CD4-positive, alpha-beta memory T cell (primary cell): ENCODE results near the gene FKBP8. TPM values are rescaled to one million over a fixed set of nuclear protein-coding genes. Genes with fewer than 3 reads are reported as not detected.

Experiments
- CTCF ChIA-PET: fragments of 350-600 bp; sonication (Branson Sonifier 250); formaldehyde crosslinking; loops from one replicate; lab custom pipeline; 2021; ENCODE audit warnings: inconsistent platforms; ENCODE audit not compliant: partially characterized antibody; lab: Charles Lee
- POLR2A ChIA-PET: fragments of 350-600 bp; sonication (Branson Sonifier 250); formaldehyde crosslinking; loops from one replicate; lab custom pipeline; 2021; ENCODE audit not compliant: partially characterized antibody; lab: Charles Lee
- DNase-seq, 5 donors: peaks; one replicate each; pipeline versions ENCODE4 v3.0.0 to v3.0.0-alpha.2; 2020 to 2022; ENCODE audit warnings: mixed read lengths in 1 of 5
- H3K27ac ChIP-seq: one replicate; pipeline ENCODE4 v1.7.0; 2013; ENCODE audit warnings: low read depth, low read length
- H3K27me3 ChIP-seq: 2 replicates; pipeline ENCODE4 v1.7.0; 2013; ENCODE audit warnings: mild to moderate bottlenecking, low read length, moderate library complexity; ENCODE audit not compliant: insufficient read depth
- H3K36me3 ChIP-seq: 2 replicates; pipeline ENCODE4 v1.7.0; 2013; ENCODE audit warnings: mild to moderate bottlenecking, low read length, moderate library complexity; ENCODE audit not compliant: insufficient read depth
- H3K4me1 ChIP-seq: 2 replicates; pipeline ENCODE4 v1.7.0; 2013; ENCODE audit warnings: mild to moderate bottlenecking, low read length, moderate library complexity; ENCODE audit not compliant: insufficient read depth
- H3K4me3 ChIP-seq, 2 donors: one replicate each; pipeline ENCODE4 v1.7.0; 2013; ENCODE audit warnings: low read length in 2 of 2, mild to moderate bottlenecking in 1 of 2
- H3K9me3 ChIP-seq, 2 donors: one replicate each; pipeline ENCODE4 v1.7.0; 2013; ENCODE audit warnings: low read length in 2 of 2, control low read depth in 1 of 2; ENCODE audit not compliant: control insufficient read depth in 1 of 2
- H3K27ac Mint-ChIP-seq, 7 donors: one replicate each; pipeline ENCODE4 v1.8.0; 2020 to 2021; ENCODE audit warnings: mixed read lengths in 7 of 7, mild to moderate bottlenecking in 6 of 7, inconsistent platforms in 3 of 7, moderate library complexity in 3 of 7
- H3K27me3 Mint-ChIP-seq, 2 donors: one replicate each; pipeline ENCODE4 v1.8.0; 2020 to 2021; ENCODE audit warnings: mixed read lengths in 2 of 2
- H3K36me3 Mint-ChIP-seq, 2 donors: one replicate each; pipeline ENCODE4 v1.8.0; 2020 to 2021; ENCODE audit warnings: mixed read lengths in 2 of 2, inconsistent platforms in 1 of 2, mild to moderate bottlenecking in 1 of 2
- H3K4me1 Mint-ChIP-seq, 4 donors: one replicate each; pipeline ENCODE4 v1.8.0; 2020 to 2021; ENCODE audit warnings: mixed read lengths in 4 of 4, mild to moderate bottlenecking in 1 of 4
- H3K4me3 Mint-ChIP-seq, 8 donors: one replicate each; pipeline ENCODE4 v1.8.0; 2020 to 2021; ENCODE audit warnings: mixed read lengths in 8 of 8, mild to moderate bottlenecking in 7 of 8, moderate library complexity in 6 of 8, inconsistent platforms in 3 of 8
- H3K9me3 Mint-ChIP-seq, 8 donors: one replicate each; pipeline ENCODE4 v1.8.0; 2020 to 2021; ENCODE audit warnings: mixed read lengths in 8 of 8, mild to moderate bottlenecking in 5 of 8, inconsistent platforms in 3 of 8, moderate library complexity in 1 of 8
- intact Hi-C: fragments of 100-400 bp; cut with micrococcal nuclease; formaldehyde crosslinking; loops from one replicate; pipeline ENCODE4 v1.15.1; 2023
- polyA plus RNA-seq, 2 donors: library from polyadenylated mRNA; unstranded; fragments of 300-500 nt; fragmentation: Illumina TruSeq; gene quantifications; one replicate each; pipeline ENCODE4 v1.2.3, GENCODE V29; 2021
- total RNA-seq, 2 experiments: library from RNA; stranded (reverse); gene quantifications; one replicate each; pipeline ENCODE4 v1.2.3, GENCODE V29; 2021

FKBP8 gene
- total and polyA plus RNA-seq, 4 experiments from 2014 or later = 82.4 to 249 (median 181) TPM

- DNase-seq = no peak
- no peaks in the 10 kb centered on the region for H3K9me3 ChIP-seq
- ChIA-PET POLR2A (no interaction called here), CTCF (interaction anchor here (1.0 to 14.1 kb wide), 2 partner anchors 19 to 27 kb away, joined by 3 to 131 read pairs; partner anchors contain the start of gene ELL)
- Mint-ChIP-seq H3K27ac (peak overlapping the region in 6 of 7 donors; percentile 42 to 95 (median 82)), H3K27me3 (no peaks in the 10 kb centered on the region), H3K36me3 (peaks cover 0 to 2% of the 10 kb centered on the region in 2 donors), H3K4me1 (peaks cover 71 to 100% (median 90%) of the 10 kb centered on the region in 4 donors), H3K9me3 (no peaks in the 10 kb centered on the region), H3K4me3 (peak overlapping the region in 4 of 8 donors; percentile 17 to 60 (median 38))
- peaks cover 100% of the 10 kb centered on the region for H3K4me1 ChIP-seq
- no peak overlapping the region for H3K27ac ChIP-seq
- H3K27me3 ChIP-seq = no peaks in the 10 kb centered on the region
- no peaks in the 10 kb centered on the region for H3K36me3 ChIP-seq
- intact Hi-C loops = no loop called here
- no peak overlapping the region for H3K4me3 ChIP-seq
These were observed 42.6 kb downstream of the FKBP8 start for GRCh38 chr19:18500799-18501198.

GRCh38 chr19:18500376-18500775 is 43.0 kb downstream of the FKBP8 start:
- POLR2A ChIA-PET = no interaction called here
- Mint-ChIP-seq H3K27me3 (no peaks in the 10 kb centered on the region), H3K36me3 (peaks cover 0 to 2% of the 10 kb centered on the region in 2 donors), H3K27ac (peak overlapping the region in 6 of 7 donors; percentile 41 to 95 (median 72)), H3K4me3 (peak overlapping the region in 3 of 8 donors; percentile 17 to 42 (median 30)), H3K4me1 (peaks cover 70 to 100% (median 89%) of the 10 kb centered on the region in 4 donors), H3K9me3 (no peaks in the 10 kb centered on the region)
- Histone ChIP-seq H3K27me3 (no peaks in the 10 kb centered on the region), H3K4me3 (no peak overlapping the region), H3K36me3 (no peaks in the 10 kb centered on the region), H3K9me3 (no peaks in the 10 kb centered on the region), H3K4me1 (peaks cover 100% of the 10 kb centered on the region), H3K27ac (no peak overlapping the region)
- CTCF ChIA-PET = interaction anchor here (0.5 to 14.1 kb wide), 3 partner anchors 18 to 27 kb away, joined by 3 to 131 read pairs (median 3); partner anchors contain the start of gene ELL
- intact Hi-C loops = no loop called here
- no peak for DNase-seq

- peak overlapping the region; percentile 19 for H3K27ac ChIP-seq
- no peak overlapping the region for H3K4me3 ChIP-seq
- Mint-ChIP-seq H3K4me1 (peaks cover 66 to 100% (median 88%) of the 10 kb centered on the region in 4 donors), H3K27ac (peak overlapping the region; percentile 64 to 95 (median 90)), H3K27me3 (no peaks in the 10 kb centered on the region), H3K36me3 (peaks cover 0 to 2% of the 10 kb centered on the region in 2 donors), H3K4me3 (peak overlapping the region in 5 of 8 donors; percentile 29 to 75 (median 62)), H3K9me3 (no peaks in the 10 kb centered on the region)
- no peak for DNase-seq
- peaks cover 100% of the 10 kb centered on the region for H3K4me1 ChIP-seq
- intact Hi-C loops = no loop called here
- no peaks in the 10 kb centered on the region for H3K27me3 ChIP-seq
- POLR2A ChIA-PET = interaction anchor here (0.6 to 1.6 kb wide), 6 partner anchors 8 to 73 kb away, joined by 3 to 13 read pairs (median 4); partner anchors contain the start of genes ELL, KXD1 and UBA52
- CTCF ChIA-PET = interaction anchor here (1.0 to 14.1 kb wide), 5 partner anchors 8 to 89 kb away, joined by 3 to 131 read pairs (median 5); partner anchors contain the start of genes ELL, REX1BD and SSBP4
- H3K9me3 ChIP-seq = no peaks in the 10 kb centered on the region
- no peaks in the 10 kb centered on the region for H3K36me3 ChIP-seq
These were observed 44.2 kb downstream of the FKBP8 start for GRCh38 chr19:18499055-18499775.

- no peaks in the 10 kb centered on the region for H3K27me3 Mint-ChIP-seq
- intact Hi-C loops = no loop called here
- Histone ChIP-seq H3K27me3 (no peaks in the 10 kb centered on the region), H3K27ac (peak overlapping the region; percentile 90), H3K4me3 (no peak overlapping the region), H3K4me1 (peaks cover 100% of the 10 kb centered on the region), H3K36me3 (no peaks in the 10 kb centered on the region), H3K9me3 (no peaks in the 10 kb centered on the region)
- peaks cover 62 to 98% (median 83%) of the 10 kb centered on the region in 4 donors for H3K4me1 Mint-ChIP-seq
- peak overlapping the region in 7 of 8 donors; percentile 58 to 86 (median 81) for H3K4me3 Mint-ChIP-seq
- H3K9me3 Mint-ChIP-seq = no peaks in the 10 kb centered on the region
- no peak for DNase-seq
- H3K27ac Mint-ChIP-seq = peak overlapping the region; percentile 69 to 98 (median 97)
- POLR2A ChIA-PET = interaction anchor here (0.7 to 6.8 kb wide), 18 partner anchors 9 to 335 kb away, joined by 3 to 61 read pairs (median 8); partner anchors contain the start of genes ELL, KXD1, REX1BD and UBA52
- peaks cover 0 to 6% of the 10 kb centered on the region in 2 donors for H3K36me3 Mint-ChIP-seq
- CTCF ChIA-PET = interaction anchor here (1.1 to 14.1 kb wide), 11 partner anchors 8 to 350 kb away, joined by 3 to 131 read pairs (median 5); partner anchors contain the start of genes ELL, FKBP8 and REX1BD
These were observed 46.5 kb downstream of the FKBP8 start for GRCh38 chr19:18496980-18497256.

- Histone ChIP-seq H3K27ac (peak overlapping the region; percentile 90), H3K4me3 (peak overlapping the region; percentile 36 to 43), H3K4me1 (peaks cover 96% of the 10 kb centered on the region), H3K36me3 (no peaks in the 10 kb centered on the region), H3K27me3 (no peaks in the 10 kb centered on the region), H3K9me3 (no peaks in the 10 kb centered on the region)
- H3K4me1 Mint-ChIP-seq = peaks cover 59 to 96% (median 81%) of the 10 kb centered on the region in 4 donors
- no peaks in the 10 kb centered on the region for H3K27me3 Mint-ChIP-seq
- ChIA-PET CTCF (interaction anchor here (0.8 to 14.1 kb wide), 13 partner anchors 9 to 351 kb away, joined by 3 to 131 read pairs (median 5); partner anchors contain the start of genes ELL, FKBP8 and REX1BD), POLR2A (interaction anchor here (0.6 to 6.8 kb wide), 21 partner anchors 10 to 336 kb away, joined by 3 to 61 read pairs (median 6); partner anchors contain the start of genes ELL, KXD1, REX1BD and UBA52)
- H3K9me3 Mint-ChIP-seq = no peaks in the 10 kb centered on the region
- peak overlapping the region; percentile 77 to 86 (median 81) for H3K4me3 Mint-ChIP-seq
- peak; percentile 75 to 96 (median 83) for DNase-seq
- peaks cover 0 to 8% of the 10 kb centered on the region in 2 donors for H3K36me3 Mint-ChIP-seq
- intact Hi-C loops = no loop called here
- peak overlapping the region; percentile 95 to 98 (median 97) for H3K27ac Mint-ChIP-seq
These were observed 47.0 kb downstream of the FKBP8 start for GRCh38 chr19:18496167-18496979.

GRCh38 chr19:18495204-18495911 is 48.0 kb downstream of the FKBP8 start:
- CTCF ChIA-PET = interaction anchor here (0.7 to 14.1 kb wide), 11 partner anchors 12 to 352 kb away, joined by 3 to 131 read pairs (median 5); partner anchors contain the start of genes ELL and REX1BD
- Histone ChIP-seq H3K36me3 (no peaks in the 10 kb centered on the region), H3K27me3 (no peaks in the 10 kb centered on the region), H3K9me3 (no peaks in the 10 kb centered on the region), H3K4me1 (peaks cover 91% of the 10 kb centered on the region), H3K4me3 (peak overlapping the region; percentile 36 to 43), H3K27ac (peak overlapping the region; percentile 90)
- POLR2A ChIA-PET = interaction anchor here (0.7 to 6.8 kb wide), 22 partner anchors 10 to 337 kb away, joined by 3 to 61 read pairs (median 7); partner anchors contain the start of genes ELL, KXD1, REX1BD and UBA52
- Mint-ChIP-seq H3K4me1 (peaks cover 54 to 93% (median 76%) of the 10 kb centered on the region in 4 donors), H3K36me3 (peaks cover 0 to 10% of the 10 kb centered on the region in 2 donors), H3K27ac (peak overlapping the region; percentile 95 to 98 (median 97)), H3K27me3 (no peaks in the 10 kb centered on the region), H3K4me3 (peak overlapping the region; percentile 48 to 86 (median 80)), H3K9me3 (no peaks in the 10 kb centered on the region)
- no peak for DNase-seq
- intact Hi-C loops = no loop called here
